MM.1S (cell line): Measurements from ENCODE around the gene PATL2.
"Not testable (repeated sequence)": the region's sequence is repeated elsewhere in the genome, so short reads cannot be mapped to it uniquely, and the experiment has no call there.

Experiments used
- DNase-seq: peaks from one replicate; pipeline ENCODE4 v3.0.0-alpha.2; 2015
- H2AFZ ChIP-seq: fragments of 300-600 bp; sonication (generic); 2 replicates; pipeline ENCODE4 v1.6.0; 2016; ENCODE audit warnings: antibody characterized with exemption, low read length
- H3F3A ChIP-seq: fragments of 300-600 bp; sonication (generic); 2 replicates; pipeline ENCODE4 v1.6.1; 2016; ENCODE audit warnings: mild to moderate bottlenecking, antibody characterized with exemption, low read length, moderate library complexity, mixed read lengths; ENCODE audit not compliant: insufficient read depth
- H3K27ac ChIP-seq: fragments of 300-600 bp; sonication (generic); 2 replicates; pipeline ENCODE4 v1.5.1; 2016; ENCODE audit warnings: mild to moderate bottlenecking, low read length
- H3K27me3 ChIP-seq: fragments of 300-600 bp; sonication (generic); replicated peaks from 2 replicates; pipeline ENCODE4 v1.6.0; 2016; ENCODE audit warnings: low read length; ENCODE audit not compliant: insufficient read depth
- H3K36me3 ChIP-seq: fragments of 300-600 bp; sonication (generic); replicated peaks from 2 replicates; pipeline ENCODE4 v1.6.1; 2016; ENCODE audit warnings: mild to moderate bottlenecking, low read length, mixed read lengths; ENCODE audit not compliant: insufficient read depth
- H3K4me1 ChIP-seq: fragments of 300-600 bp; sonication (generic); 2 replicates; pipeline ENCODE4 v1.6.1; 2016; ENCODE audit warnings: low read length, mixed read lengths
- H3K4me2 ChIP-seq: fragments of 300-600 bp; sonication (generic); 2 replicates; pipeline ENCODE4 v1.6.0; 2016; ENCODE audit warnings: low read depth, low read length
- H3K4me3 ChIP-seq: fragments of 300-600 bp; sonication (generic); 2 replicates; pipeline ENCODE4 v1.5.1; 2016; ENCODE audit warnings: low read length, mixed read lengths
- H3K79me2 ChIP-seq: fragments of 300-600 bp; sonication (generic); 2 replicates; pipeline ENCODE4 v1.6.1; 2016; ENCODE audit warnings: mixed run types, low read length, mixed read lengths
- H3K9ac ChIP-seq: fragments of 300-600 bp; sonication (generic); 2 replicates; pipeline ENCODE4 v1.6.1; 2016; ENCODE audit warnings: low read length, mixed read lengths
- H3K9me2 ChIP-seq: fragments of 300-600 bp; sonication (generic); replicated peaks from 2 replicates; pipeline ENCODE4 v1.6.1; 2016; ENCODE audit warnings: mild to moderate bottlenecking, low read length, mixed read lengths; ENCODE audit not compliant: insufficient read depth
- H3K9me3 ChIP-seq: fragments of 300-600 bp; sonication (generic); replicated peaks from 2 replicates; pipeline ENCODE4 v1.6.1; 2016; ENCODE audit warnings: mild to moderate bottlenecking, low read length, mixed read lengths; ENCODE audit not compliant: insufficient read depth
- H4K20me1 ChIP-seq: fragments of 300-600 bp; sonication (generic); 2 replicates; pipeline ENCODE4 v1.6.1; 2016; ENCODE audit warnings: mild to moderate bottlenecking, low read length, moderate library complexity, mixed read lengths; ENCODE audit not compliant: insufficient read depth
- EZH2 ChIP-seq: fragments of 300-600 bp; sonication (generic); optimal IDR thresholded peaks from 2 replicates; pipeline ENCODE3; 2017; ENCODE audit warnings: low read depth, mild to moderate bottlenecking, antibody characterized with exemption, low read length, mixed read lengths
- EZH2phosphoT487 ChIP-seq: fragments of 300-600 bp; sonication (generic); IDR thresholded peaks from 2 replicates; pipeline ENCODE4 v1.6.1; 2018; ENCODE audit warnings: antibody characterized with exemption, low read length
- TF ChIP-seq, protein P1 (sequence below): fragments of 300-600 bp; sonication (generic); IDR thresholded peaks from 2 replicates; pipeline ENCODE4 v1.5.1; 2016; ENCODE audit warnings: antibody characterized with exemption, low read length, mixed read lengths

Gene PATL2

GRCh38 chr15:44722011-44722410, 10.9 kb upstream of the PATL2 start:
- TF ChIP-seq, protein P1, sequence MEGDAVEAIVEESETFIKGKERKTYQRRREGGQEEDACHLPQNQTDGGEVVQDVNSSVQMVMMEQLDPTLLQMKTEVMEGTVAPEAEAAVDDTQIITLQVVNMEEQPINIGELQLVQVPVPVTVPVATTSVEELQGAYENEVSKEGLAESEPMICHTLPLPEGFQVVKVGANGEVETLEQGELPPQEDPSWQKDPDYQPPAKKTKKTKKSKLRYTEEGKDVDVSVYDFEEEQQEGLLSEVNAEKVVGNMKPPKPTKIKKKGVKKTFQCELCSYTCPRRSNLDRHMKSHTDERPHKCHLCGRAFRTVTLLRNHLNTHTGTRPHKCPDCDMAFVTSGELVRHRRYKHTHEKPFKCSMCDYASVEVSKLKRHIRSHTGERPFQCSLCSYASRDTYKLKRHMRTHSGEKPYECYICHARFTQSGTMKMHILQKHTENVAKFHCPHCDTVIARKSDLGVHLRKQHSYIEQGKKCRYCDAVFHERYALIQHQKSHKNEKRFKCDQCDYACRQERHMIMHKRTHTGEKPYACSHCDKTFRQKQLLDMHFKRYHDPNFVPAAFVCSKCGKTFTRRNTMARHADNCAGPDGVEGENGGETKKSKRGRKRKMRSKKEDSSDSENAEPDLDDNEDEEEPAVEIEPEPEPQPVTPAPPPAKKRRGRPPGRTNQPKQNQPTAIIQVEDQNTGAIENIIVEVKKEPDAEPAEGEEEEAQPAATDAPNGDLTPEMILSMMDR: no peak
- TF ChIP-seq EZH2phosphoT487: no peak
- no peak for TF ChIP-seq EZH2
- H3K4me1 ChIP-seq: peaks cover 70% of the 10 kb centered on the region
- H2AFZ ChIP-seq: no peak overlapping the region
- peaks cover 63% of the 10 kb centered on the region for H3F3A ChIP-seq
- H3K9me3 ChIP-seq: no peaks in the 10 kb centered on the region
- H3K27me3 ChIP-seq: no peaks in the 10 kb centered on the region
- H4K20me1 ChIP-seq: no peaks in the 10 kb centered on the region
- peak overlapping the region; percentile 11; the same call in 1 of the 2 replicates for H3K4me2 ChIP-seq
- H3K9ac ChIP-seq: no peak overlapping the region
- H3K79me2 ChIP-seq: peaks cover under 1% of the 10 kb centered on the region; the same call in 1 of the 2 replicates
- peaks cover 12% of the 10 kb centered on the region; the same call in 1 of the 2 replicates for H3K36me3 ChIP-seq
- no peak for DNase-seq
- no peak overlapping the region for H3K4me3 ChIP-seq
- no peaks in the 10 kb centered on the region for H3K9me2 ChIP-seq
- peak overlapping the region; percentile 38; the same call in 1 of the 2 replicates for H3K27ac ChIP-seq

DNA sequence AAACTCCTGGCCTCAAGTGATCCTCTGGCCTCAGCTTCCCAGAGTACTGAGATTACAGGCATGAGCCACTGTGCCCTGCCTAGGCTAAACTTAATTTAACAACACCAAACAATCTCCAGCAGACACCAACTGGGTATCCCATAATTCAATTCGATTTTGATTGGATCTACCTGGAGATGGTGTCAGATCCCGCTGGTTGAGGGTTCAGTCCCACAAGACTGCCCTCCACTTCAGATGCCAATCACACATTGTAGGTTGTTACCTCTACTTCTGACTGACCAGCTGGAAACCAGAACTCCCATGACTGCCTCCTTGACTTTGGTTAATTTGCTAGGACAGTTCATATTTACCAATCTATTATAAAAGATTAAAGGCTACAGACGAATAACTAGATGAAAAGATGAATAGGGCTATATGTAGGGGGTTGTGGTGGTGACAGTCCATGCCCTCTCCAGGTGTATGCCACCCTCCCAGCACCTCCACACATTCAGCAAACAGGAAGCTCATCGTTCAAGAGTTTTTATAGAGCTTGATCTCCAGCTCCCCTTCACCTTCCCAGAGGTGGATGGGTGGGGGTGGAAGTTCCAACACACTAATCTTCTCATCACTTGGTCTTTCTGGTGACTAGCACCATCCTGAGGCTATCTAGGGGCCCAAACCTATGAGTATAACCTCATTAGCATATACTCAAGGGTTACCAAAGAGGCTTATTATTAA, 9.5 kb upstream of the PATL2 start:
- Histone ChIP-seq H3K4me1 (peaks cover 74% of the 10 kb centered on the region), H3K36me3 (peaks cover 26% of the 10 kb centered on the region), H3K4me3 (no peak overlapping the region), H3K79me2 (peaks cover 14% of the 10 kb centered on the region), H3K9ac (no peak overlapping the region), H4K20me1 (peaks cover 12% of the 10 kb centered on the region; the same call in 1 of the 2 replicates), H3K9me2 (no peaks in the 10 kb centered on the region), H3K4me2 (no peak overlapping the region), H3K27ac (no peak overlapping the region; the same call in 1 of the 2 replicates), H2AFZ (no peak overlapping the region), H3K27me3 (no peaks in the 10 kb centered on the region), H3F3A (peaks cover 67% of the 10 kb centered on the region), H3K9me3 (no peaks in the 10 kb centered on the region)
- no peak for TF ChIP-seq EZH2phosphoT487
- no peak for TF ChIP-seq EZH2
- TF ChIP-seq, protein P1: no peak
- DNase-seq: peak; percentile 4

- not testable (repeated sequence) for H3K9ac ChIP-seq, H3K27me3 ChIP-seq, H3K9me3 ChIP-seq, H3K4me2 ChIP-seq, H3K9me2 ChIP-seq, H2AFZ ChIP-seq, H3K4me3 ChIP-seq, DNase-seq
- Histone ChIP-seq H3K36me3 (peaks cover 31% of the 10 kb centered on the region), H4K20me1 (peaks cover 17% of the 10 kb centered on the region), H3K79me2 (peaks cover 20% of the 10 kb centered on the region), H3F3A (peaks cover 67% of the 10 kb centered on the region), H3K27ac (peak overlapping the region; percentile 43; the same call in 1 of the 2 replicates), H3K4me1 (peaks cover 76% of the 10 kb centered on the region)
These were observed 8.9 kb upstream of the PATL2 start for GRCh38 chr15:44720000-44720435.
